DOHH2 (cell line): ENCODE measurements around the gene SLC9A9.

Experiments used
- EZH2phosphoT487 ChIP-seq: fragments of 200-600 bp; sonication (generic); IDR thresholded peaks from 2 replicates; pipeline ENCODE4 v1.6.1; 2017; ENCODE audit warnings: borderline replicate concordance, mild to moderate bottlenecking, antibody characterized with exemption, low read length, moderate library complexity, mixed read lengths
- TF ChIP-seq, protein P1 (sequence below): fragments of 200-600 bp; sonication (generic); IDR thresholded peaks from one replicate; pipeline ENCODE4 v1.5.1; 2014; ENCODE audit warnings: antibody characterized with exemption, mild to moderate bottlenecking, low read depth, low read length; ENCODE audit not compliant: poor library complexity, severe bottlenecking

DNA sequence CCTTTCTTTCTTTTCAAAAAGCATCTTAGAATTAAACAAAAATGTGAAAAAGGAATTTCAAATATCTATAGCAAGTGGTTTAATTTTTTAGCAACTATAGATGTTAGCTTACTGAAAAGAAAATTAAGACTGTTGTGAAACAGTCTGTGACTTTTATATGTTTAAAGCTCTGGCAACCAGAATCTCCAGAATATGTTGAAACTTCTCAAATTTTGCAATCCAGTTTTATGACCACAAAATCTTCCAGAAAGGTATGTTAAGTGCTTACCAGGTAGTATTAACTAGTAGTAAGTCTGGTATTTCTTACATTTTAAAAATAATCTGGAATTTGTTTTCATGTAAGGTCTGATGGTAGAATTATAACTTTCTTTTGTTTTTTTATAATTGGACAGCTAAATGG lies 235.0 kb downstream of the SLC9A9 start:
- TF ChIP-seq, protein P1, sequence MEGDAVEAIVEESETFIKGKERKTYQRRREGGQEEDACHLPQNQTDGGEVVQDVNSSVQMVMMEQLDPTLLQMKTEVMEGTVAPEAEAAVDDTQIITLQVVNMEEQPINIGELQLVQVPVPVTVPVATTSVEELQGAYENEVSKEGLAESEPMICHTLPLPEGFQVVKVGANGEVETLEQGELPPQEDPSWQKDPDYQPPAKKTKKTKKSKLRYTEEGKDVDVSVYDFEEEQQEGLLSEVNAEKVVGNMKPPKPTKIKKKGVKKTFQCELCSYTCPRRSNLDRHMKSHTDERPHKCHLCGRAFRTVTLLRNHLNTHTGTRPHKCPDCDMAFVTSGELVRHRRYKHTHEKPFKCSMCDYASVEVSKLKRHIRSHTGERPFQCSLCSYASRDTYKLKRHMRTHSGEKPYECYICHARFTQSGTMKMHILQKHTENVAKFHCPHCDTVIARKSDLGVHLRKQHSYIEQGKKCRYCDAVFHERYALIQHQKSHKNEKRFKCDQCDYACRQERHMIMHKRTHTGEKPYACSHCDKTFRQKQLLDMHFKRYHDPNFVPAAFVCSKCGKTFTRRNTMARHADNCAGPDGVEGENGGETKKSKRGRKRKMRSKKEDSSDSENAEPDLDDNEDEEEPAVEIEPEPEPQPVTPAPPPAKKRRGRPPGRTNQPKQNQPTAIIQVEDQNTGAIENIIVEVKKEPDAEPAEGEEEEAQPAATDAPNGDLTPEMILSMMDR: no peak
- TF ChIP-seq EZH2phosphoT487: no peak
